Measurements from ENCODE around the gene MND1.

MND1 gene

DNA sequence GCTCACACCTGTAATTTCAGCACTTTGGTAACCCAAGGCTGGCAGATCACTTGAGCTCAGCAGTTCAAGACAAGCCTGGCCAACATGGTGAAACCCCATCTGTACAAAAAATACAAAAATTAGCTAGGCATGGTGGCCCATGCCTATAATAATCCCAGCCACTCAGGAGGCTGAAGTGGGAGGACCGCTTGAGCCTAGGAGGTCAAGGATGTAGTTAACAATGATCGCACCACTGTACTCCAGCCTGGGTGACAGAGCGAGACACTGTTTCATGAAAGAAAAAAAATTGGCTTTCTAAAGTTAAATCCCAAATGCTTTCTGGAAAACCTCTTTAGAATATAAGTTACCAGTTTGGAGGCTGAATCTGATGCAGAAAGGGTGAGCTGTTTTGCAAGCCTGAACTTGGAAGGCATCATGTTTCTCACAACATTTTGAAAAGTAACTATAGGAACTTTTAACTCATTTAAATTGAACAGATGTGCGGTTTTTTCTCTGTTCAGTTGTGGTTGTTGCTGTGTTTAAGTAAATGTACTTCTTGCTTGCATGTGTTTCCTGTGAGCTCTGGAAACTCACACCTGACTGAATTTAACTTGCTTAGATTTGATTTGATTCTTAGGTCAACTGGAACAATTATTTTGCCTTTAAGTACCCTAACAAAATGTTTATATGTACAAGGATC, 81.9 kb downstream of the MND1 start:
- no peak overlapping the region for H3K27ac ChIP-seq (ENCODE audit: low read length)
- H3K9me3 ChIP-seq (ENCODE audit: control insufficient read depth, low read depth, low read length): no peaks in the 10 kb centered on the region
- no peaks in the 10 kb centered on the region for H3K4me1 ChIP-seq (ENCODE audit: control insufficient read depth, low read depth, low read length)
- no peaks in the 10 kb centered on the region for H3K27me3 ChIP-seq (ENCODE audit: control insufficient read depth, insufficient read depth, low read length)
- no peak overlapping the region for H3K4me3 ChIP-seq (ENCODE audit: low read length)
- no peaks in the 10 kb centered on the region for H3K36me3 ChIP-seq (ENCODE audit: control insufficient read depth, low read depth, low read length)
- no peak overlapping the region for H3K9ac ChIP-seq (ENCODE audit: low read length)

DNA sequence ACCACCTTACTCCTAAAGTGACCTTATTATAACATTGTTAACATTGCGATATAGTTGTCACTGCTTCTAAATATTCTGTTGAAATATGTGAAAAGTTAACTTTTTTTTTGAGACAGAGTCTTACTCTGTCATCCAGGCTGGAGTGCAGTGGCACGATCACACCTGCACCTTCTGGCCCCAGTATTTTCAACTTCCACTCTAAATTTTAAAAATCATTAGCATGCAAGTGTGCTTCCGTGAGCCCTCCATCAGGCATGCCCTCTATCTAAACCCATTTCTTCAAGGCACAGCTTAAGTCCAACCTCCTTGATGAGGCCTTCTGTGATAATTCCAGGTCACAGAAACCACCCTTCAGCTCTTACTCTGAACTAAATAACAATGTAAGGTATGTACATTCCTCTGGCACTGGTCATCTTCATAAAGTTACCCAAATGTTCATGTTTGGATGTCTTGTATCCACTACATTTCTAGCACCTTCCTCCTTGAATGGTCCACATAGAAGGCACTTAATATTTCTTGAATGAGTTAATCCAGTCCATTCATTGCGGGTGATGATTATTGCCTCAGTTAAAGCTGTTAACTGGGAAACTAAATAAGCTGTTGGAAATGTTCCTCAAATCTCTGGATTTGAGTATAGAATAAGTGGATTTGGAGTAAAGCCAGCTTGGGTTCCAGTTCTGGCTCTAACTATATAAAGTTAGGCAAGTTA, 83.0 kb downstream of the MND1 start:
- H3K27ac ChIP-seq (ENCODE audit: low read length): no peak overlapping the region
- no peaks in the 10 kb centered on the region for H3K27me3 ChIP-seq (ENCODE audit: control insufficient read depth, insufficient read depth, low read length)
- H3K9ac ChIP-seq (ENCODE audit: low read length): no peak overlapping the region
- no peaks in the 10 kb centered on the region for H3K4me1 ChIP-seq (ENCODE audit: control insufficient read depth, low read depth, low read length)
- no peaks in the 10 kb centered on the region for H3K9me3 ChIP-seq (ENCODE audit: control insufficient read depth, low read depth, low read length)
- no peaks in the 10 kb centered on the region for H3K36me3 ChIP-seq (ENCODE audit: control insufficient read depth, low read depth, low read length)
- H3K4me3 ChIP-seq (ENCODE audit: low read length): no peak overlapping the region

GRCh38 chr4:153428941-153429475, 84.5 kb downstream of the MND1 start:
- H3K4me1 ChIP-seq (ENCODE audit: control insufficient read depth, low read depth, low read length): no peaks in the 10 kb centered on the region
- no peaks in the 10 kb centered on the region for H3K27me3 ChIP-seq (ENCODE audit: control insufficient read depth, insufficient read depth, low read length)
- no peak overlapping the region for H3K9ac ChIP-seq (ENCODE audit: low read length)
- no peaks in the 10 kb centered on the region for H3K36me3 ChIP-seq (ENCODE audit: control insufficient read depth, low read depth, low read length)
- H3K9me3 ChIP-seq (ENCODE audit: control insufficient read depth, low read depth, low read length): no peaks in the 10 kb centered on the region
- H3K27ac ChIP-seq (ENCODE audit: low read length): no peak overlapping the region
- H3K4me3 ChIP-seq (ENCODE audit: low read length): no peak overlapping the region

GRCh38 chr4:153432965-153433753, 88.7 kb downstream of the MND1 start:
- Histone ChIP-seq H3K4me1 (ENCODE audit: control insufficient read depth, low read depth, low read length) (no peaks in the 10 kb centered on the region), H3K9ac (ENCODE audit: low read length) (no peak overlapping the region), H3K27ac (ENCODE audit: low read length) (no peak overlapping the region), H3K4me3 (ENCODE audit: low read length) (no peak overlapping the region), H3K9me3 (ENCODE audit: control insufficient read depth, low read depth, low read length) (no peaks in the 10 kb centered on the region), H3K27me3 (ENCODE audit: control insufficient read depth, insufficient read depth, low read length) (no peaks in the 10 kb centered on the region), H3K36me3 (ENCODE audit: control insufficient read depth, low read depth, low read length) (no peaks in the 10 kb centered on the region)

- H3K27ac ChIP-seq (ENCODE audit: low read length): no peak overlapping the region
- H3K9ac ChIP-seq (ENCODE audit: low read length): no peak overlapping the region
- H3K27me3 ChIP-seq (ENCODE audit: control insufficient read depth, insufficient read depth, low read length): no peaks in the 10 kb centered on the region
- no peak overlapping the region for H3K4me3 ChIP-seq (ENCODE audit: low read length)
- no peaks in the 10 kb centered on the region for H3K4me1 ChIP-seq (ENCODE audit: control insufficient read depth, low read depth, low read length)
- H3K9me3 ChIP-seq (ENCODE audit: control insufficient read depth, low read depth, low read length): no peaks in the 10 kb centered on the region
- no peaks in the 10 kb centered on the region for H3K36me3 ChIP-seq (ENCODE audit: control insufficient read depth, low read depth, low read length)
These were observed 89.2 kb downstream of the MND1 start for GRCh38 chr4:153433754-153434105.

DNA sequence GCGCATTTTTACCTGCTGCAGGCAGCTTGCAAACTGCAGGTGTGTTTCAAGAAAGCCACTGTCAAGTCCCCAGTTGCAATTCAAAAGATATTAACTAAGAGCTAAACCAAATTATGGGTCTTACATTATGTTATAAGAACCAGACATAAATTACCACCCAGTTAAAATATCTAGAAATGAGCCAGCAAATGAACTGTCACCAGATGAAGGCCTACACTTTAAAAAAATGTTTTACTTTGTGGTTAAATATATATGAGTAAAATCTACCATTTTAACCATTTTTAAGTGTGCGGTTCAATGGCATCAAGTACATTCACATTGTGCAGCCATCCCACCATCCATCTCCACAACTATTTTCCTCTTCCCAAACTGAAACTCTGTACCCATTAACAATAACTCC, 89.7 kb downstream of the MND1 start:
- Histone ChIP-seq H3K4me1 (ENCODE audit: control insufficient read depth, low read depth, low read length) (no peaks in the 10 kb centered on the region), H3K9me3 (ENCODE audit: control insufficient read depth, low read depth, low read length) (no peaks in the 10 kb centered on the region), H3K36me3 (ENCODE audit: control insufficient read depth, low read depth, low read length) (no peaks in the 10 kb centered on the region), H3K4me3 (ENCODE audit: low read length) (no peak overlapping the region), H3K27ac (ENCODE audit: low read length) (no peak overlapping the region), H3K9ac (ENCODE audit: low read length) (no peak overlapping the region), H3K27me3 (ENCODE audit: control insufficient read depth, insufficient read depth, low read length) (no peaks in the 10 kb centered on the region)

GRCh38 chr4:153438916-153439756, 94.6 kb downstream of the MND1 start:
- H3K4me1 ChIP-seq (ENCODE audit: control insufficient read depth, low read depth, low read length): no peaks in the 10 kb centered on the region
- H3K9ac ChIP-seq (ENCODE audit: low read length): no peak overlapping the region
- H3K27ac ChIP-seq (ENCODE audit: low read length): no peak overlapping the region
- H3K9me3 ChIP-seq (ENCODE audit: control insufficient read depth, low read depth, low read length): no peaks in the 10 kb centered on the region
- no peak overlapping the region for H3K4me3 ChIP-seq (ENCODE audit: low read length)
- no peaks in the 10 kb centered on the region for H3K27me3 ChIP-seq (ENCODE audit: control insufficient read depth, insufficient read depth, low read length)
- no peaks in the 10 kb centered on the region for H3K36me3 ChIP-seq (ENCODE audit: control insufficient read depth, low read depth, low read length)

GRCh38 chr4:153439831-153440230, 95.3 kb downstream of the MND1 start:
- H3K4me3 ChIP-seq (ENCODE audit: low read length): no peak overlapping the region
- no peaks in the 10 kb centered on the region for H3K36me3 ChIP-seq (ENCODE audit: control insufficient read depth, low read depth, low read length)
- H3K9me3 ChIP-seq (ENCODE audit: control insufficient read depth, low read depth, low read length): no peaks in the 10 kb centered on the region
- H3K4me1 ChIP-seq (ENCODE audit: control insufficient read depth, low read depth, low read length): no peaks in the 10 kb centered on the region
- H3K9ac ChIP-seq (ENCODE audit: low read length): no peak overlapping the region
- no peak overlapping the region for H3K27ac ChIP-seq (ENCODE audit: low read length)
- no peaks in the 10 kb centered on the region for H3K27me3 ChIP-seq (ENCODE audit: control insufficient read depth, insufficient read depth, low read length)

- H3K9ac ChIP-seq (ENCODE audit: low read length): no peak overlapping the region
- no peak overlapping the region for H3K27ac ChIP-seq (ENCODE audit: low read length)
- no peak overlapping the region for H3K4me3 ChIP-seq (ENCODE audit: low read length)
- H3K4me1 ChIP-seq (ENCODE audit: control insufficient read depth, low read depth, low read length): no peaks in the 10 kb centered on the region
- H3K27me3 ChIP-seq (ENCODE audit: control insufficient read depth, insufficient read depth, low read length): no peaks in the 10 kb centered on the region
- no peaks in the 10 kb centered on the region for H3K9me3 ChIP-seq (ENCODE audit: control insufficient read depth, low read depth, low read length)
- H3K36me3 ChIP-seq (ENCODE audit: control insufficient read depth, low read depth, low read length): no peaks in the 10 kb centered on the region
These were observed 96.0 kb downstream of the MND1 start for GRCh38 chr4:153440475-153440874.

GRCh38 chr4:153447175-153447905, 102.9 kb downstream of the MND1 start:
- H3K36me3 ChIP-seq (ENCODE audit: control insufficient read depth, low read depth, low read length): no peaks in the 10 kb centered on the region
- peaks cover 6% of the 10 kb centered on the region for H3K4me1 ChIP-seq (ENCODE audit: control insufficient read depth, low read depth, low read length)
- no peak overlapping the region for H3K9ac ChIP-seq (ENCODE audit: low read length)
- no peaks in the 10 kb centered on the region for H3K9me3 ChIP-seq (ENCODE audit: control insufficient read depth, low read depth, low read length)
- no peak overlapping the region for H3K4me3 ChIP-seq (ENCODE audit: low read length)
- H3K27me3 ChIP-seq (ENCODE audit: control insufficient read depth, insufficient read depth, low read length): peaks cover 4% of the 10 kb centered on the region
- no peak overlapping the region for H3K27ac ChIP-seq (ENCODE audit: low read length)
